ENCODE data around the gene GUCY1A2.

The GUCY1A2 gene

DNA sequence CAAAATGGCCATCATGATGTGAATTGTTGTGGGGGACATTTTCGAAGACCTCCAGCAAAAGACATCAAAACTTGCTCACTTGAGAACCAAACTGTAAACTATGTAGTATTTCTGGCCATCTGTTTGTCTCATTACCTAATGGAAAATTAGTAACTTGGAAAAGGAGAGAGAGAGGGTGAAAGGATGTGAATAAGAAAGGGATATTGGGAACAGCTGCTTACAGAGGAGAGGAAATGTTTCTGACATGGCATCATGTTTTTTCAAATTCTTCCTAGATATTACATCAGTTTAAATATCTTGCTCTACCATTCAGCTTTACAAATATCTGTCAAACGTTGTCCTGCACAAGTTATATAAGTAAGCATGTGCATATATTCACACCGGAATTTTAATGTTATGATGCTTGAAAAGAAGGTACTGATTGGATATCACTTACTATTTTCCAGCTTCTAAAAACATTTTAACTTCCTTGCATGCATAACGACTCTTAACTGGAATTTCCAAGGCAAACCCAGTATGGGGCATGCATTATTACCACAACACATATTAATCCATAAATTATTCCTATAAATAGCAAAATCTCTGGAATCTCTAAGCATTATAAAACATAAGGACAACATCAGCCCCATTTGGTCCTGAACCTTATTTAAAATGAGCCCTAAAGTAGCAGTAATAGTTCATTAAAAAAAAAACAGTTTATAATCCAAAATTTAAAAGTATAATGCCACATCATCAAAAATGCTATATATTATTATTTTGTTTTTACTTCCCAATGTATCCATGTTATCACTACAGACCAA, 20.0 kb downstream of the GUCY1A2 start:
- DNase-seq = no peak

GRCh38 chr11:106997227-106997626, 21.0 kb downstream of the GUCY1A2 start:
- DNase-seq = no peak

- DNase-seq = no peak
Observed at GRCh38 chr11:106996691-106997090, 21.6 kb downstream of the GUCY1A2 start.

- peak in 1 of 2 donors; percentile 37 for DNase-seq
Observed at GRCh38 chr11:106990331-106990730, 27.9 kb downstream of the GUCY1A2 start.

DNA sequence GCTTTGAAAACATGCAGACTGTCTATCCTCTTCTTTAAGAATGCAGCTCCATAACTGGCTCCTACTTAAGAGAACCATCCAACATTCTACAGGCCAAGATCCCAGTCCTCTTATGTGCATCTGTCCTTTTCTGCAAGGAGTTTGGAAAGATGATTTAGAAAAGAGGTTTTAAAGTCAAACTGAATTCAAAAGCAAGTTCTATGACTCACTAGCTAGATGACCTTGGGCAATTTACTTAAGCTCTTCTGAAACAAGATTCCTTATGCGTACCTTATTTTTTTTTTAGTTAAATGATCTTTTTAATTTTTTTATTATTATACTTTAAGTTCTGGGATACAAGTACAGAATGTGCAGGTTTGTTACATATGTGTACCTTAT, 29.2 kb downstream of the GUCY1A2 start:
- DNase-seq = no peak

GRCh38 chr11:106988151-106989077, 29.9 kb downstream of the GUCY1A2 start:
- DNase-seq = no peak

DNA sequence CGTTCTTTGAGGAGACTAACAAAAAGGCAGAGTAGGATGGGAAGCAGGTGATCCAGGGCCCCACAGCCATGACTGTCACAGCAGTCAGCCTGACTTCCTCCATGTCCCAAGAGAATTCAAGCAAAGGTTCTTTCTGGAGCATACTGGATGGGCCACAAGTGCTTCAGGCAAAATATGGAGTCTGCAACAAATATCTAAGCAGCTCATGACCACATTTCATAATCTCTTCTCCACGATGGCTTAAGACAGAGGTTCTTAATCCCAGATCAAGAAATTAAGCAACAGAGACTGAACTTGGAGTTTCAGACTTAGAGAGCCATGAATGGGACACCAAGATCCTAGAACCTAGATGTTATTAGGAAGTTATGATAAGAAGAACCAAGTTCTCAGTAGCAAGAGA, 31.6 kb downstream of the GUCY1A2 start:
- DNase-seq = no peak

DNA sequence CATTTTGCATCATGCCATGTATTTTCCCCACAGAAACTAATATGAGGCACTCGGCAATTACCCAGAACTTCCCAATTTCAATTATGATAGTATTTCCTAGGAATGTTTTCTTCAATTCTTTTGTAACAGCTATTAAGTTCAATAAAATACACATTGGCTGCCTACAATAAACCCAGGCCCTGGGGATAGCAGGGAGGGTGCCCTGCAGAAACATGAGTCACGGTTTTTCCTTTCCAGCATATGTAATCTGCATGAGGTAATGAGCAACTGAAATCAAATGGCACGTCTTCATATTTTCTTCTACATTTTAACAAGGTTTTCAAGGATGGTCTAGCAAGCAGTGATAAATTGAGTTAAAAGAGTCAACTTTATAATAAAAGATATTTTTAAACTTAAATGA, 32.0 kb downstream of the GUCY1A2 start:
- no peak for DNase-seq

DNA sequence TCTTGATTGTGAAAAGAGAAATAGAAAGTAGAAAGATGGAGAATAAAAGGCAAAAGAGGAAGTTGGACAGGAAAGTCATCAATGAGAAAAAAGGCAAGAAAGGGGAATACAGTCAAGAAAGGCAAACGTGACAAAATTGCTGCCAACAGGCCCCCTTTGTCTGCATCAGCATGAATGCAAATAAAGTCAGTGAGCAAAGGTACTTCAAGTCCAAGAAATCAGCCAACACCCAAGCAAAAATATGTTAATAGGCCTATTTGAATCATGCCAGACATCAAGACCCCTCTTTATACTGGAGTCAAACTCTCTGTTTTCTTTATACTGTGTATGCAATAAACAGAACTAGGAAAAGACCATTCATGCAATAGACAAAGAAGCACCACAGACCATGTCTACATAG, 34.3 kb downstream of the GUCY1A2 start:
- DNase-seq = no peak

DNA sequence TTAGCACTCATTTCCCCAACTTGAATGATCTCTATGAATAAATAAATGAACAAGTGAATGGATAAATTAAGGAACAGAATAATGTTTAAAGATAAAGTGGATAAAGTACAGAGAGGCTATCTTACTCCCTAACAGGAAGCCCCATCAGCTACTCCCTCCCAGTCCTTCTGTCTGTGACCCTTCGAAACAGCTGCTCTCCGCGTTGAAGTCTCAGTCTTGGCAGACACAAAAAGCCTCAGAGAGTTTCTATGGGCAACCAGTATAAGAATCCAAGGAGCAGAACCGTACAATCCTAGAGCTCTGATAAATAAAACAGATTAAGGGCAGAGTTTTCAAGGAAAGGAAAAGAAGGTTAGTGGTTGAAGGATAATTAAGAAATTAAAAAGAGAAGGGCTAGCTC, 35.0 kb downstream of the GUCY1A2 start:
- no peak for DNase-seq

- no peak for DNase-seq
Observed at GRCh38 chr11:106974831-106975230, 43.4 kb downstream of the GUCY1A2 start.

DNA sequence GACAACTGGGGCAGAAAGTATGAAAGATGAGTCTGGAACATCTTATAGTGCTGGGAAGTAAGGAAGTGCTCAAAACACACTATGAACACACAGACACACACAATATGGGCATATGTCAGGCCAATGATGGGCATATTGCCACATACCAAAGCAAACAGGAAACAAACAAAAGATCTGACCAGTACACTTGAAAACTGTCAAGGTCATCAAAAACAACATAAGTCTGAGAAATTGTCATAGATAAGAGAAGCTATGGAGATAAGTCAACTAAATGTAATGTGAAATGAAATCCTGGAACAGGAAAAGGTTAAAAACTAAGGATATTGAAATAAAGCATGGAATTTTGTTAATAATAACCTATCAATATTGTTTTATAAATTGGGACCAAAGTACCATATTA, 46.4 kb downstream of the GUCY1A2 start:
- no peak for DNase-seq

- DNase-seq = no peak
Observed at GRCh38 chr11:106969644-106970355, 48.5 kb downstream of the GUCY1A2 start.

DNA sequence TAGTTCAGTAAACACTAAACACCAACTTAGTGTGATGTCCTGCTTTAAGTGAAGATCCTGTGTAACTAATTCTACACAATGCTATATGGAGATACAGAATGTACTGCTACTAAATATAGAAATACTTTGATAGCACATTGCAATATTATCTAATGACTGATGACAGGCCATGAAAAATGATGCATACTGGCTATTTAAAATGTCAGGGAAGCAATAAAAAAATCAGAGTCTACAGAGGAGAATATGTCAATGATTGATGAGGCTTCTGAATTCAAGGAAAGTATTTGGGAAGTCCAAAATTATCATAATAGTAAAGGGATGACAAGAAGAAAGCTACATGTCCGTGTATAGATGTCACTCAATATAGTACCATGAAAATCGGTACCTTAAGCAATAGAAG, 55.3 kb downstream of the GUCY1A2 start:
- DNase-seq = no peak

DNA sequence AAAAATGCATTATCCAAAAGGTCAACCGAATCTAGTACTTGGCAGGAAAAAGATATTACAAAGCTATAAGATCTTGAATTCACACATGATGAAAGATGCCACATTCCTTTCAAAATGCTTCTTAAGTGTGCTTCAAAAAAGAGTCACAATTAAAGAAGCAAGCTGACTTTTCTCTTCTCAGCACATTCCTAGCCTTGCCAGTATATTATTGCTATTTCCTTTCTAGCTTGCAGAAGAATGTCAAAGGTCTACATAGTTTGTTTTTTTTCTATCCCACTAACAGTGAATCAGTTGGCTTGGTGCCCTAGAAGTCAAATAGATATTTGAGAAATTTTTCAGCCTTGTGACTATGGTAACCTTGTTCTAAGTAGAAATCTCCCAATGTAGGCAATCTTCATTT, 56.8 kb downstream of the GUCY1A2 start:
- DNase-seq = no peak

- DNase-seq = no peak
Observed at GRCh38 chr11:106961048-106961447, 57.2 kb downstream of the GUCY1A2 start.

DNA sequence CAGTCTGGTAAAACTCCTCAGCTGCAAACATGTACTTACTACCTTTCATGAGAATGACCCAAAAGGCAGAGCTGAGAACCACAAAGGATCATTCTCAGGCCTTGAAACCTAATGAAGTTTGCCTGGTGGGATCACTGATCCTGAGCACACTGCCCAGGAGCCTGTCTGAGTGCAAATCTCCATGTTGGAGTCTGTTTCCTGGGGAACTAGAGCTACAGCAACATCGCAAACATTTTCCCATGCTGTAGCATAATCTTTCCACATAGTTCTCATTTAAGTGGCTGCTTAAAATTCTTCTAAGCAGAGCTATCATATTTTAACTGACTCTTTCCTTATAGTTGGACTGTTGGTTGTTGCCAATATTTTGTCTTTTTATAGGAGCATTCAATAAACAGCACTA, 58.5 kb downstream of the GUCY1A2 start:
- DNase-seq = no peak

DNA sequence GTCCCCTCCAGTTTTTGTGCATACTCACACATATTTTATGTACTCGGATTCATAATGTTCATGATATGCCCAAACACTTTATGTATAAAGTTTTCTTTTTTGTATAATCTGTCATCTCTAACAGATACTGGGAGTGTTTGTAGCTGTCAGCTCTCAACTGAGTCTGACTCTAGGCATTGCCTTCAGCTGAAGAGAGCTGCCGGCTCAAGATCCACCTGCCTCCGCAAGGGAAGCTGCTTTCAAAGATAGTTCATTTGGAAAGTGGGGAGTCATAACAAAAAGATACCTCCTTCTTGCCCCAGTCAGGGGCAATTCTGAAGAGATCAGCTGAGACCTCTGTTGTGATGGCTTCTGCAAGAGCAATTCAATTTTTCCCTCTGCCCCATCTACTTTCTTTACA, 58.9 kb downstream of the GUCY1A2 start:
- DNase-seq = no peak

GRCh38 chr11:106958517-106959248, 59.6 kb downstream of the GUCY1A2 start:
- DNase-seq = no peak

DNA sequence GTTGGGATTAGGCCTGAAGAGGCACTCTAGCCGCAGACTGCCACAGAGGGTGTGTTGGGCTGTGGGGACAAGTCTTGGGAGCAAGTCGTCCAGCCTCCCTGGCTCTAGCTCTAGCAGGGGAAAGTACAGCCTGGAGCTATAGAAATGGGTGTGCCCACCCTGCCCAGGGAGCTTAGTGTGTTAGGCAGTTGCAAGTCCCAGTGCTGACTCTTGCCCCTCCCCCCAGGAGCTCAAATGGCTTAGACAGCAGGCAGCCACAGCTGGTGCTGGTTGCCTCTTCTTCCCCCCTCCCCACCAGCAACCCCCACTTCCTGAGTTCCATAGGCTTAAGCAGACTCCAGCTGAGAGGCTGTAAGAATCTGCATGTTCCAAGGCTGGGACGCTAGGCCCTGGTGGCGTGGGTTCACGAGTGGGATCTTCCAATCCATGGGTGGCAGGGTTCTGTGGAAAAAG, 61.2 kb downstream of the GUCY1A2 start:
- no peak for DNase-seq

DNA sequence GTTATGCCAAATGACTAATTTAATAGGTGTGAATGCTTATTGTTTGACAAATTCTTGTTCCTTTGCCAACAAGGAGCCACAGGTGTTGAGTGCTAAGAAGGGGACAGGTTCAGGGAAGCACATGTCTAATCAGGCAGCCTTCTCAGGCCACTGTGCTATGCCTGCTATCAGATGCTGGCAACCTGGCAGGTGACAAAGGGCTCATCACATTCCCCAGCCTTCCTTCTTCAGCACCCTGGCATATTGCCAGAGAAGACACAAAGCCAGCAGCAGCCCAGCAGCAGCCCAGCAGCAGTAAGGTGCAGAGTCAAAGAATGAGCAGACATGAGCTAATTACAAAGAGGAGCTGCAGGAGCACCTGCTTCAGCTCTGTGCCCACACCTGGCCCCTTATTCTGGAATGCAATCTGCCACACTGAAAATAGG, 68.2 kb downstream of the GUCY1A2 start:
- no peak for DNase-seq

- DNase-seq = no peak
Observed at GRCh38 chr11:106943089-106943488, 75.2 kb downstream of the GUCY1A2 start.

DNA sequence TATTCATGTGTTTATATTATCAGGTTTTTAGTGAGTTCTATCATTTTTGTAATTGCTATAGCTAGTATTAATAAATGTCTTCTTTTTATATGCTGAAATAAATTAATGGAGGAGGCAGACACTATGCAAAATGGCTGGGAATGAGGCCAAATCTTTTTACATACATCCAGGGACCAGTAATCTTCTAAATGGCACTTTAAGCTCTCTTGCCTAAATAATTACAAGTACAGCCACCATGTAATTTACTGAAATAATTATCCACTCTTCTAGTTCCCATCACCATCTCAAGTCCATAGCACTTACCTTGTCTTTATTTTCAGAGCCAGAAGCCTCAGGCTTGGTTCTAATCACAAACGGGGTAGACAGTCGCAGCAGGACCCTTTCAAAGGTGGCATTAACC, 79.1 kb downstream of the GUCY1A2 start:
- no peak for DNase-seq
